ENCODE results near the gene GRIN2A. TPM values are rescaled to one million over a fixed set of nuclear protein-coding genes. Genes with fewer than 3 reads are reported as not detected.

Gene GRIN2A
- polyA plus RNA-seq, 1 donor from 2014 or later: 0.11 TPM

DNA sequence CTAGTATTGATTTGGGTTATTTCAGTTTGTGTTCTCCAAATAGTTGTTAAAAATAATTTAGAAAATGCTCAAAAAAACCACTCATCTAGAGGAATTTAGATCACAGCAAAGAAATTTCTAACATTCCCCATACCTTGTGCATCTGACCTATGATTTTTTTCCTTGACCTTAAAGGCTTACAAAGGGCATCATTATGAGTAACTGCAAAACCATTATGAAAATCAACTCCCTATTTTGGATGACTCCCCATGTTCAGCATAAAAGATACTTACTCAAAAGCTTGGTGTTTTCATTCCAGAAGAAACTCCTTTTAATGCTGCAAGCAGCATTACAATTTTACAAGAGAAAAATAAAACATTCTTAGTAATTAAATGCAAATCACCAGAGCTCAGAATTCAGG is 83.2 kb downstream of the GRIN2A start:
- H3K79me2 ChIP-seq (replicated peaks; ENCODE audit: insufficient read depth, low read length): no peaks in the 10 kb centered on the region
- no peaks in the 10 kb centered on the region for H4K20me1 ChIP-seq (ENCODE audit: insufficient read depth)
- H3K4me3 ChIP-seq (ENCODE audit: low read length): no peak overlapping the region
- H3K9me3 ChIP-seq (ENCODE audit: low read length): no peaks in the 10 kb centered on the region
- TF ChIP-seq EP300 (conservative IDR thresholded peaks at IDR 0.05; ENCODE audit: poor library complexity, severe bottlenecking): no peak
- TF ChIP-seq EZH2 (IDR thresholded peaks at IDR 0.05; ENCODE audit: borderline replicate concordance, insufficient read depth, low read length, poor library complexity, severe bottlenecking): no peak
- no peak for TF ChIP-seq MXI1 (conservative IDR thresholded peaks at IDR 0.05; ENCODE audit: poor library complexity, severe bottlenecking)
- no peak for TF ChIP-seq TAF1 (IDR thresholded peaks at IDR 0.05; ENCODE audit: low read depth)
- no peak for TF ChIP-seq RAD21 (conservative IDR thresholded peaks at IDR 0.05)
- no peak for TF ChIP-seq SMC3 (conservative IDR thresholded peaks at IDR 0.05; ENCODE audit: poor library complexity)
- TF ChIP-seq POLR2AphosphoS5 (IDR thresholded peaks at IDR 0.05): no peak
- TF ChIP-seq, protein P1, sequence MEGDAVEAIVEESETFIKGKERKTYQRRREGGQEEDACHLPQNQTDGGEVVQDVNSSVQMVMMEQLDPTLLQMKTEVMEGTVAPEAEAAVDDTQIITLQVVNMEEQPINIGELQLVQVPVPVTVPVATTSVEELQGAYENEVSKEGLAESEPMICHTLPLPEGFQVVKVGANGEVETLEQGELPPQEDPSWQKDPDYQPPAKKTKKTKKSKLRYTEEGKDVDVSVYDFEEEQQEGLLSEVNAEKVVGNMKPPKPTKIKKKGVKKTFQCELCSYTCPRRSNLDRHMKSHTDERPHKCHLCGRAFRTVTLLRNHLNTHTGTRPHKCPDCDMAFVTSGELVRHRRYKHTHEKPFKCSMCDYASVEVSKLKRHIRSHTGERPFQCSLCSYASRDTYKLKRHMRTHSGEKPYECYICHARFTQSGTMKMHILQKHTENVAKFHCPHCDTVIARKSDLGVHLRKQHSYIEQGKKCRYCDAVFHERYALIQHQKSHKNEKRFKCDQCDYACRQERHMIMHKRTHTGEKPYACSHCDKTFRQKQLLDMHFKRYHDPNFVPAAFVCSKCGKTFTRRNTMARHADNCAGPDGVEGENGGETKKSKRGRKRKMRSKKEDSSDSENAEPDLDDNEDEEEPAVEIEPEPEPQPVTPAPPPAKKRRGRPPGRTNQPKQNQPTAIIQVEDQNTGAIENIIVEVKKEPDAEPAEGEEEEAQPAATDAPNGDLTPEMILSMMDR (IDR thresholded peaks at IDR 0.05; ENCODE audit: poor library complexity, severe bottlenecking): no peak
- TF ChIP-seq, protein P2, sequence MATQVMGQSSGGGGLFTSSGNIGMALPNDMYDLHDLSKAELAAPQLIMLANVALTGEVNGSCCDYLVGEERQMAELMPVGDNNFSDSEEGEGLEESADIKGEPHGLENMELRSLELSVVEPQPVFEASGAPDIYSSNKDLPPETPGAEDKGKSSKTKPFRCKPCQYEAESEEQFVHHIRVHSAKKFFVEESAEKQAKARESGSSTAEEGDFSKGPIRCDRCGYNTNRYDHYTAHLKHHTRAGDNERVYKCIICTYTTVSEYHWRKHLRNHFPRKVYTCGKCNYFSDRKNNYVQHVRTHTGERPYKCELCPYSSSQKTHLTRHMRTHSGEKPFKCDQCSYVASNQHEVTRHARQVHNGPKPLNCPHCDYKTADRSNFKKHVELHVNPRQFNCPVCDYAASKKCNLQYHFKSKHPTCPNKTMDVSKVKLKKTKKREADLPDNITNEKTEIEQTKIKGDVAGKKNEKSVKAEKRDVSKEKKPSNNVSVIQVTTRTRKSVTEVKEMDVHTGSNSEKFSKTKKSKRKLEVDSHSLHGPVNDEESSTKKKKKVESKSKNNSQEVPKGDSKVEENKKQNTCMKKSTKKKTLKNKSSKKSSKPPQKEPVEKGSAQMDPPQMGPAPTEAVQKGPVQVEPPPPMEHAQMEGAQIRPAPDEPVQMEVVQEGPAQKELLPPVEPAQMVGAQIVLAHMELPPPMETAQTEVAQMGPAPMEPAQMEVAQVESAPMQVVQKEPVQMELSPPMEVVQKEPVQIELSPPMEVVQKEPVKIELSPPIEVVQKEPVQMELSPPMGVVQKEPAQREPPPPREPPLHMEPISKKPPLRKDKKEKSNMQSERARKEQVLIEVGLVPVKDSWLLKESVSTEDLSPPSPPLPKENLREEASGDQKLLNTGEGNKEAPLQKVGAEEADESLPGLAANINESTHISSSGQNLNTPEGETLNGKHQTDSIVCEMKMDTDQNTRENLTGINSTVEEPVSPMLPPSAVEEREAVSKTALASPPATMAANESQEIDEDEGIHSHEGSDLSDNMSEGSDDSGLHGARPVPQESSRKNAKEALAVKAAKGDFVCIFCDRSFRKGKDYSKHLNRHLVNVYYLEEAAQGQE (IDR thresholded peaks at IDR 0.05; ENCODE audit: borderline replicate concordance): no peak
- no peaks in the 10 kb centered on the region for H3F3A ChIP-seq (ENCODE audit: insufficient read depth, low read length, poor library complexity, severe bottlenecking)
- H3K27me3 ChIP-seq (ENCODE audit: insufficient read depth, low read depth, low read length): no peaks in the 10 kb centered on the region
- no peak overlapping the region for H3K27ac ChIP-seq (ENCODE audit: low read length)
- no peaks in the 10 kb centered on the region for H3K9me2 ChIP-seq (ENCODE audit: insufficient read depth, low read length)
- no peak overlapping the region for H2AFZ ChIP-seq (ENCODE audit: low read depth, low read length)
- no peaks in the 10 kb centered on the region for H3K36me3 ChIP-seq (ENCODE audit: insufficient read depth, low read length)
- no peak overlapping the region for H3K4me2 ChIP-seq (ENCODE audit: low read length)
- no peak overlapping the region for H3K9ac ChIP-seq (ENCODE audit: low read length)

DNA sequence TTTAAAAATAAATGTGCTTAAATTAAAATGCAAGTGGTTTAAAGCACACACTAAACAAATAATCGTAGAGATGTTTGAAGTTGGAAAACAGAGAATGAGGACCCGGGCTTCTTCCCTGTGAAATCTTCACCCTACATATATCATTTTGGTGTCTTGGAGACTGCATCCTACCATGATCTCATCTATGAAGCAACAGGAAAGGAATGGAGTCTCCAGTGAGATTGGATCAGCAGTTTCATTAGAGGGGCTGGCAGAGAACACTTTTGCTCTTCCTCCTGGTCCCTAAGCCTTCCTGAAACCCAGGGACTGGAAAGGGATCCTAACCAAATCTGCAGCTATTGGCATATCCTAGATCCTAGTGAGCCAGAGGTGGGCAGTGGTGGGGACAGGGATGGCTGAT is 85.0 kb downstream of the GRIN2A start:
- Histone ChIP-seq H3K27me3 (ENCODE audit: insufficient read depth, low read depth, low read length) (no peaks in the 10 kb centered on the region), H3K79me2 (replicated peaks; ENCODE audit: insufficient read depth, low read length) (no peaks in the 10 kb centered on the region), H3F3A (ENCODE audit: insufficient read depth, low read length, poor library complexity, severe bottlenecking) (no peaks in the 10 kb centered on the region), H3K4me3 (ENCODE audit: low read length) (no peak overlapping the region), H3K9ac (ENCODE audit: low read length) (no peak overlapping the region), H3K36me3 (ENCODE audit: insufficient read depth, low read length) (no peaks in the 10 kb centered on the region), H3K9me2 (ENCODE audit: insufficient read depth, low read length) (no peaks in the 10 kb centered on the region), H2AFZ (ENCODE audit: low read depth, low read length) (no peak overlapping the region), H3K9me3 (ENCODE audit: low read length) (no peaks in the 10 kb centered on the region), H3K27ac (ENCODE audit: low read length) (no peak overlapping the region), H3K4me2 (ENCODE audit: low read length) (no peak overlapping the region), H4K20me1 (ENCODE audit: insufficient read depth) (no peaks in the 10 kb centered on the region)
- TF ChIP-seq POLR2AphosphoS5 (IDR thresholded peaks at IDR 0.05) (no peak), EZH2 (IDR thresholded peaks at IDR 0.05; ENCODE audit: borderline replicate concordance, insufficient read depth, low read length, poor library complexity, severe bottlenecking) (no peak), SMC3 (conservative IDR thresholded peaks at IDR 0.05; ENCODE audit: poor library complexity) (no peak)

DNA sequence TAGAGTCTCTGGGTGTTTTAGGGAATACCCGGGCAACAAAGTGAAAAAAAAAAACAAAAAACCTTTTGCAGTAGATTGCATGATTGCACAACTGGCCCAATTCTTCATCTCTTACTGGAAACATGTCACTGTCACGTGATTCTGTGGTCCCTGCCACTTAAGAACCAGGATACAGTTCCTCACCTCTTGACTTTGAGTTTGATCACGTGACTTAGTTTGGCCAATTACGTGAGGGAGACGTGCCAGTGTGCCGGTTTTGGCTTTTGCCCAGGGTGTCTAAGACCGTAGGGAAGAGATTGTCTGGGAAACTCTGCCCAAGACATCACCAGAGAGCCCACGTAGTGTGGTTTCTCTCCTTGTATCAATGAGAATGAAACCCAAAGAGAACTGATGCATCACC is 88.7 kb downstream of the GRIN2A start:
- Histone ChIP-seq H3K9me2 (ENCODE audit: insufficient read depth, low read length) (no peaks in the 10 kb centered on the region), H3K79me2 (replicated peaks; ENCODE audit: insufficient read depth, low read length) (no peaks in the 10 kb centered on the region), H3K27me3 (ENCODE audit: insufficient read depth, low read depth, low read length) (no peaks in the 10 kb centered on the region), H2AFZ (ENCODE audit: low read depth, low read length) (no peak overlapping the region), H3F3A (ENCODE audit: insufficient read depth, low read length, poor library complexity, severe bottlenecking) (no peaks in the 10 kb centered on the region), H3K9me3 (ENCODE audit: low read length) (no peaks in the 10 kb centered on the region), H3K36me3 (ENCODE audit: insufficient read depth, low read length) (no peaks in the 10 kb centered on the region), H3K9ac (ENCODE audit: low read length) (no peak overlapping the region), H4K20me1 (ENCODE audit: insufficient read depth) (no peaks in the 10 kb centered on the region), H3K4me2 (ENCODE audit: low read length) (no peak overlapping the region), H3K27ac (ENCODE audit: low read length) (no peak overlapping the region), H3K4me3 (ENCODE audit: low read length) (no peak overlapping the region)
- TF ChIP-seq EZH2 (IDR thresholded peaks at IDR 0.05; ENCODE audit: borderline replicate concordance, insufficient read depth, low read length, poor library complexity, severe bottlenecking) (no peak), TAF1 (IDR thresholded peaks at IDR 0.05; ENCODE audit: low read depth) (no peak), RAD21 (conservative IDR thresholded peaks at IDR 0.05) (no peak), POLR2AphosphoS5 (IDR thresholded peaks at IDR 0.05) (no peak), MXI1 (conservative IDR thresholded peaks at IDR 0.05; ENCODE audit: poor library complexity, severe bottlenecking) (no peak), SMC3 (conservative IDR thresholded peaks at IDR 0.05; ENCODE audit: poor library complexity) (no peak), EP300 (conservative IDR thresholded peaks at IDR 0.05; ENCODE audit: poor library complexity, severe bottlenecking) (no peak)
- TF ChIP-seq, protein P1 (IDR thresholded peaks at IDR 0.05; ENCODE audit: poor library complexity, severe bottlenecking): no peak
- TF ChIP-seq, protein P2 (IDR thresholded peaks at IDR 0.05; ENCODE audit: borderline replicate concordance): no peak
